GM10266 (cell line): Measurements from ENCODE around the gene NAIF1.
A peak's percentile ranks its signal among the peaks of the same experiment; 100 is the strongest.
"Not testable (repeated sequence)": the region's sequence is repeated elsewhere in the genome, so short reads cannot be mapped to it uniquely, and the experiment has no call there.

Experiments
- DNase-seq: peaks from one replicate; pipeline ENCODE4 v3.0.0; 2012; ENCODE audit errors: extremely low spot score
- TF ChIP-seq, protein P1 (sequence below): IDR thresholded peaks from 2 replicates; pipeline ENCODE4 v1.5.1; 2012; ENCODE audit warnings: mild to moderate bottlenecking, low read depth; ENCODE audit not compliant: control insufficient read depth, insufficient read depth; ENCODE audit errors: missing control alignments

Gene NAIF1

DNA sequence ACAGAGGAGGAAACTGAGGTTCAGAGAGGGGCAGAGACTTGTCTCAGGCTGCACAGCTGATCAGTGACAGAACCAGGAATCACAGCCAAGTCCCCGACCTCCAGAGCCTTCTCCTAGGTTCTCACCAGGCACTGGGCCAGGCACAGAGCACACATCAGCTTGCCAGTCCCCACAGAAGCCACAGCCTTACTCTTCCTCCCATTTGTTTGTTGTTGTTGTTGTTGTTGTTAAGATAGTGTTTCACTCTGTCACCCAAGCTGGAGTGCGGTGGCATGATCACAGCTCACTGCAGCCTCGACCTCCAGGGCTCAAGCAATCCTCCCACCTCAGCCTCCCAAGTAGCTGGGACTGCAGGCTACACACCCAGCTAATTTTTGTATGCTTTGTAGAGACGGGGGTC, 41.4 kb downstream of the NAIF1 start:
- TF ChIP-seq, protein P1, sequence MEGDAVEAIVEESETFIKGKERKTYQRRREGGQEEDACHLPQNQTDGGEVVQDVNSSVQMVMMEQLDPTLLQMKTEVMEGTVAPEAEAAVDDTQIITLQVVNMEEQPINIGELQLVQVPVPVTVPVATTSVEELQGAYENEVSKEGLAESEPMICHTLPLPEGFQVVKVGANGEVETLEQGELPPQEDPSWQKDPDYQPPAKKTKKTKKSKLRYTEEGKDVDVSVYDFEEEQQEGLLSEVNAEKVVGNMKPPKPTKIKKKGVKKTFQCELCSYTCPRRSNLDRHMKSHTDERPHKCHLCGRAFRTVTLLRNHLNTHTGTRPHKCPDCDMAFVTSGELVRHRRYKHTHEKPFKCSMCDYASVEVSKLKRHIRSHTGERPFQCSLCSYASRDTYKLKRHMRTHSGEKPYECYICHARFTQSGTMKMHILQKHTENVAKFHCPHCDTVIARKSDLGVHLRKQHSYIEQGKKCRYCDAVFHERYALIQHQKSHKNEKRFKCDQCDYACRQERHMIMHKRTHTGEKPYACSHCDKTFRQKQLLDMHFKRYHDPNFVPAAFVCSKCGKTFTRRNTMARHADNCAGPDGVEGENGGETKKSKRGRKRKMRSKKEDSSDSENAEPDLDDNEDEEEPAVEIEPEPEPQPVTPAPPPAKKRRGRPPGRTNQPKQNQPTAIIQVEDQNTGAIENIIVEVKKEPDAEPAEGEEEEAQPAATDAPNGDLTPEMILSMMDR: no peak
- DNase-seq: no peak

DNA sequence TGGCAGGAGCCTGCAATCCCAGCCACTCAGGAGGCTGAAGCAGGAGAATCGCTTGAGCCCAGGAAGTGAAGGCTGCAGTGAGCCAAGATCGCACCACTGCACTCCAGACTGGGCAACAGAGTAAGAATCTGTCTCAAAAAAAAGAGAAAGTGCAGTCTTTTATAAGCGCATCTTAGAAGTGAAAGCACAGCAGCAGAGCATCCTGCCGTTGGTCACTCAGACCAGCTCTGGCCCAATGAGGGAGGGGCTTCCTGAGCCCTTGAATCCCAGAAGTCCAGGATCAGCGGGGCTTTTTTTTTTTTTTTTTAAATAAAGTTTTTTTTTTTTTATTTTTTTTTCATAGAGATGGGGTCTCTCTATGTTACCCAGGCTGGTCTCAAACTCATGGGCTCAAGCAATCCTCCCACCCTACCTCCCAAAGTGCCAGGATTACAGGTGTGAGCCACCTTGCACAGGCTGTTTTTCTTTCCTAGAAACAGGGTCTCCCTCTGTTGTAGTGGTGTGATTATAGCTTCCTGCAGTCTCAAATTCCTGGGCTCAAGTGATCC, 42.3 kb downstream of the NAIF1 start:
- no peak for DNase-seq
- TF ChIP-seq, protein P1: no peak

DNA sequence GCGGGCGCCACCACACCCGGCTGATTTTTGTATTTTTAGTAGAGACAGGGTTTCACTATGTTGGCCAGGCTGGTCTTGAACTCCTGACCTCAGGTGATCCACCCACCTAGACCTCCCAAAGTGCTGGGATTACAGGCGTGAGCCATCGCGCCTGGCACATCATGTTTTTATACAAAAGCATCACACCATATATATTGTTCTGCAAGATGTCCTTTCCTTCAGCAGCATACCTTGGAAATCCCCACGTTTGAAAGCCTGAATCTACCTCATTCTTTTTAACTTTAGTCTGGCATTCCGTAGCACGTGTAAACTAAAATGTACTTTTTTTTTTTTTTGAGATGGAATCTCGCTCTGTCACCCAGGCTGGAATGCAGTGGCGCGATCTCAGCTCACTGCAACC, 43.4 kb downstream of the NAIF1 start:
- DNase-seq: not testable (repeated sequence)

DNA sequence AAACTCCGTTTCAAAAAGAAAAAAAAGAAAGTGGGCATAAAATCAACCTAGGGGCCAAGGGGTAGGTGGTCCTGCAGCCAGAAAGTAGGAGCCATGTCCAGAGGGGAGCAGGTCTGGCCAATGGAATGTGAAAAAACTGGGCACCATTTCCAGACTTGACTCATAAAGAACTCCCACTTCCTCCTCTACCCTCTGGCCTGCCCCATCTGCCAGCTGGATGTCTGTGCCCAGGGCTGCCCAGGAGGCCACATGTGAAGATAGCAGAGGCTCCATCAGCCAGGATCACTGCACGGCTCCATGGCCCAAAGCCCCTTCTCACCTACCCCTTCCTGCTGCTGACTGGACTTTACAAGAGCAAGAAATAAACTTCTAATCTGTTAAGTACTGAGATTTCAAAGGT, 44.2 kb downstream of the NAIF1 start:
- no peak for DNase-seq
- TF ChIP-seq, protein P1: no peak

DNA sequence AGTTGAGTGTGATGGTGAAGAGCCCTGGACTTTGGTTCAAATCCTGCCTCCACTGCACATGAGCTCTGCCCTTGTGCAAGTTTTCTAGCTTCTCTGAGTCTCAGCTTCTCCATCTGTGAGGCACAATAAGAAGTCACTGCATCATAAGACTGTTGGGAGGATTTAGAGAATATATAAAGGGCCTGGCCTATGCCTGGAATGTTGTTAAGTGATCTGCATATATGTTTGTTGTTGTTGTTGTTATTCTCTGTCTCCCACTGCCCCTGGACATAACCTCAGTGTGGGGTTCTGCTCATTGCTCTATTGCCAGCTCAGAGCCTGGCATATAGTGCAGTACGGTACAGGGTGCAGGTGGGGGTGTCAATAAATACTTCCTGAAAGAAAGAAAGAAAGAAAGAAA, 46.0 kb downstream of the NAIF1 start:
- TF ChIP-seq, protein P1: no peak
- DNase-seq: no peak

DNA sequence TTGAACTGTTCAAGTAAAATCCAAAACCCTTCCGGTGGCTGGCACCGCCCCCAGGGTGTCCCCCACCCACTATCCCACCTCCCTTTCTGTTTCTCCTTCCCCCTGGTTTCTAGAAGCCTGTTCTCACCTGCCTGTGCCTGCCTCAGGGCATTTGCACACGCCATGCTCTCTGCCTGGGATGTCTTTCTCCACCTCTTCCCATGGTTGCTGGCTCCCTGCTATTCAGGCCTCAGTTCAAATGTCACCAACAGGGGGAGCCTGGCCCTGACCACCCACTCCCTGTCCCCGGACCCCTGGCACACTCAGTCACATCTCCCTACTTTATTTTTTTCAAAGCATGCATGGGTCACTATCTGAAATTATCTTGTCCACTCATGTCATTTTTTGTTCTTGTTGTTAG, 46.4 kb downstream of the NAIF1 start:
- TF ChIP-seq, protein P1: peak; percentile 16
- DNase-seq: no peak

DNA sequence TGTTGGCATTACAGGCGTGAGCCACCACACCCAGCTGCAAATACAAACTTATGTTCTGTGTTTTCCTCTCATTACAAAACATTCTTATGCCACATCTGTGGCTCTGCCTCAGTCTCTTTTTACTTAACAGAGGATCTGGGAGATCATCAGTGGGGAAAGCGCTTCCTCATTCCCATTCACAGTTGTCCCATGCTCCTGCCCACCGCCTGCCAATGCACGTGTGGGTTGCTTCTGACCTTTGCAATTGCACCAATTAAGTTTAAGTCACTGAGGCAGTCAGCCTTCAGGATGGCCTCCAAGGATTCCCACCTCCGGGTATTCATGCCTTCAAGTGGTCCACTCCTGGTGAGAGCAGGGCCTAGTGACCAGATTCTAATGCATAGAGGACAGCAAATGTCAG, 51.4 kb downstream of the NAIF1 start:
- TF ChIP-seq, protein P1: no peak
- no peak for DNase-seq
